ENCODE measurements around the gene AGBL5.
"Not testable (repeated sequence)": the region's sequence is repeated elsewhere in the genome, so short reads cannot be mapped to it uniquely, and the experiment has no call there.

AGBL5 gene

DNA sequence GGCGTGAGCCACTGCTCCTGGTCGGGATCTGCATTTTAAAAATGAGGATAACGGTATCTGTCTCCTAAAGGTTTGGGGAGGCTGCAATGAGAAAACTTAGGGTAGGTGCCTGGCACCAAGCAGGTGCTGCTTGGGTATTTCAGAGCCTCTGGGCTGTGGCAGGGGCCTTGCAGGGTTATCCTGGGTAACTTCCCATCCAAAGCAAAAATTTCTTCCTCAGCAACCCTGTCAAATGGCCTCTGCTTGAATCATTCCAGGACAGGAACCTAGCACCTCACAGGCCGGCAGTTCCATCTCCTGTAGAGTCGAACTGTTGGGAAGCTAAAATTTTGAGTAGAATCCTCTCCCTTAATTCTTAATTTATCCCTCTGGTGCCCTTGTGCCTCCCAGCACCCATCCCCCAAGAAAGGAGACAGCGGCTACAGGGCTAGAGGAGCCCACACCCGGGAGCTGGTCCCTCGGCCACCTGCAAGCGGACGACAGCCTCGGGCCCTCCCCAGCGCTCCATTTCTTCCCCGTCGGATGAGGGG, 66.6 kb downstream of the AGBL5 start:
- TF ChIP-seq JUND (IDR thresholded peaks at IDR 0.05; ENCODE audit: low read depth), result no peak
- no peak for DNase-seq (ENCODE audit: low read depth in 1 of 2, low spot score in 1 of 2)
- in situ Hi-C loops (cut with HindIII; ENCODE audit: low pct_unique_long_range_greater_than_20kb, low sequenced_read_pairs), result no loop called here

DNA sequence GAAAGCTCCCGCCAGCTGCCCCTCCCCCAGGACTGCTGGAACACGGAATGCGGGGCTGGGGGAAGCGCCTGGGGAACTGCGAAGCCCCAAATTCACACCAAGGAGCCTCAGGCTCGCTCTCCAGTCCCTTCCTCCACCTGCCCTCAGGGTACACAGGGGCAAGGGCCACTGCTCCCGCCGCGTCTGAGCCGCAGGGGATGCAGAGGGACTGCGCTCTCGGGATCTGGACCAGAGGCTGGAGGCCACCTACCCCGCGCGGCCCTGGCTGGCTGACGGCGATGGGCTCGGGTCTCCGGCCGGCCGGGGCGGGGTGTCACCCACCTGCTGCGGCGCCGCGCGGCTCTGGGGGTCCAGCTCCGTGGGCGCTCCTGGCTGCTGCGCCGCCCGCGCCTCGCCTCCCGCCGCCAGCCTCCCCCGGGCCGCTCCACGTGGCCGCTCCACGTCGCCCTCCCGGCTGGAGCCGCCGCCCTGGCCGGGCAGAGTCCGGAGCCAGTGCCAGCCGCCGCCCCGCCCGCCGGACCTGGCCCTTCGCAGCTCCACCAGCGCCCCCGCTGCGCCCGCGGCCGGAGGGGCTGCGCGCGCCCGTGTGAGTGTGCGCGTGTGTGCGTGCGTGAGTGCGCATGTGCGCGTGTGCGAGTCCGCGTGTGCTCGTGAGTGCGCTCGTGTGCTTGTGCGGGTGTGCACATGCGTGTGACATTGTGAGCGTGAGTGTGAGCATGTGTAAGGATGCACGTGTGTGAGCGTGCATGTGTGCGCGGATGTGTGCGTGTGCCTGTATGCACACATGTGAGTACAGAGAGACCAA, 67.3 kb downstream of the AGBL5 start, which contains the start of gene CGREF1:
Gene CGREF1 (minus strand): TSS at position 604 of the 805 bp plus-strand sequence. CDS start 14,762 bp downstream, outside the sequence.
- no peak for TF ChIP-seq JUND (IDR thresholded peaks at IDR 0.05; ENCODE audit: low read depth)
- DNase-seq (ENCODE audit: low read depth in 1 of 2, low spot score in 1 of 2), result peak; percentile 28
- in situ Hi-C loops (cut with HindIII; ENCODE audit: low pct_unique_long_range_greater_than_20kb, low sequenced_read_pairs), result no loop called here

- in situ Hi-C loops (cut with HindIII; ENCODE audit: low pct_unique_long_range_greater_than_20kb, low sequenced_read_pairs); DNase-seq (ENCODE audit: low read depth in 1 of 2, low spot score in 1 of 2): not testable (repeated sequence)
These were observed 67.8 kb downstream of the AGBL5 start for GRCh38 chr2:27119330-27119670.

Data from T47D (cell line).